Testis (tissue), 3 donors: Measurements from ENCODE around the gene OTOP2. TPM values are rescaled to one million over a fixed set of nuclear protein-coding genes. Genes with fewer than 3 reads are reported as not detected.

Experiments used
- DNase-seq: peaks from one replicate; pipeline ENCODE4 v3.0.0-alpha.2; 2019
- H3K27ac ChIP-seq, 2 donors: fragments of 200-600 bp; sonication (generic); one replicate each; pipeline ENCODE4 v1.5.1; 2019
- H3K27me3 ChIP-seq: fragments of 200-600 bp; sonication (generic); one replicate; pipeline ENCODE4 v1.5.1; 2019
- H3K36me3 ChIP-seq: fragments of 200-600 bp; sonication (generic); one replicate; pipeline ENCODE4 v1.5.1; 2017; ENCODE audit warnings: low read depth; ENCODE audit errors: missing control alignments
- H3K4me1 ChIP-seq: fragments of 200-600 bp; sonication (generic); one replicate; pipeline ENCODE4 v1.5.1; 2019
- H3K4me3 ChIP-seq, 2 donors: fragments of 200-600 bp; sonication (generic); one replicate each; pipeline ENCODE4 v1.5.1; 2017 to 2019
- H3K9me3 ChIP-seq: fragments of 200-600 bp; sonication (generic); one replicate; pipeline ENCODE4 v1.5.1; 2017
- CTCF ChIP-seq, 3 experiments: fragments of 450-650 bp in 2 of 3; fragments of 200-600 bp in 1 of 3; sonication (generic) in 1 of 3; IDR thresholded peaks; one replicate each; pipeline ENCODE4 v1.5.1; 2016 to 2019; ENCODE audit warnings: antibody characterized with exemption in 3 of 3, mild to moderate bottlenecking in 2 of 3, moderate library complexity in 1 of 3
- POLR2A ChIP-seq: fragments of 450-650 bp; IDR thresholded peaks from one replicate; pipeline ENCODE4 v1.6.1; 2017; ENCODE audit warnings: antibody characterized with exemption, mild to moderate bottlenecking, moderate library complexity
- whole genome bisulfite sequencing, 2 donors: methylation state at CpG; one replicate each; pipeline ENCODE4 v1.1.5; 2018; 5-methylcytosine and 5-hydroxymethylcytosine counted together
- intact Hi-C: fragments of 100-400 bp; cut with DNase I; formaldehyde crosslinking; loops from one replicate; pipeline ENCODE4 v1.15.1; 2023; ENCODE audit warnings: low total_unique reads
- polyA plus RNA-seq: library from polyadenylated mRNA; stranded (reverse); fragments of 350-450 nt; fragmentation: Illumina TruSeq; extraction: RNeasy Lipid Tissue Mini Kit (QIAGEN cat#74804); gene quantifications from one replicate; pipeline ENCODE4 v1.2.3, GENCODE V29; 2014; ENCODE audit warnings: low read depth, low replicate concordance; ENCODE audit not compliant: insufficient read depth
- total RNA-seq, 2 donors: library from RNA; depleted of rRNA; stranded (reverse); fragments of >200 nt; gene quantifications; one replicate each; pipeline ENCODE4 v1.2.3, GENCODE V29; 2016

OTOP2 gene
- total and polyA plus RNA-seq, 3 donors from 2014 or later, result 2.4 to 5.7 (median 5.7) TPM

GRCh38 chr17:74922694-74923537, 1.2 kb upstream of the OTOP2 start, which contains the start of gene USH1G:
Gene USH1G (minus strand): TSS chr17:74923255. CDS start chr17:74923073, 182 bp downstream.
- no peak for TF ChIP-seq CTCF (IDR thresholded peaks at IDR 0.05)
- 6 to 10% methylated on average over 22 to 57 of the region's 57 CpGs for WGBS, 2 donors
- Histone ChIP-seq H3K27me3 (no peaks in the 10 kb centered on the region), H3K27ac (no peak within 1 kb of the TSS), H3K4me1 (peaks cover 20% of the 10 kb centered on the region), H3K36me3 (no peaks in the 10 kb centered on the region), H3K4me3 (peak within 1 kb of the TSS; percentile 22 to 45), H3K9me3 (no peaks in the 10 kb centered on the region)
- intact Hi-C loops, result no loop called here
- peak; percentile 63 for DNase-seq

DNA sequence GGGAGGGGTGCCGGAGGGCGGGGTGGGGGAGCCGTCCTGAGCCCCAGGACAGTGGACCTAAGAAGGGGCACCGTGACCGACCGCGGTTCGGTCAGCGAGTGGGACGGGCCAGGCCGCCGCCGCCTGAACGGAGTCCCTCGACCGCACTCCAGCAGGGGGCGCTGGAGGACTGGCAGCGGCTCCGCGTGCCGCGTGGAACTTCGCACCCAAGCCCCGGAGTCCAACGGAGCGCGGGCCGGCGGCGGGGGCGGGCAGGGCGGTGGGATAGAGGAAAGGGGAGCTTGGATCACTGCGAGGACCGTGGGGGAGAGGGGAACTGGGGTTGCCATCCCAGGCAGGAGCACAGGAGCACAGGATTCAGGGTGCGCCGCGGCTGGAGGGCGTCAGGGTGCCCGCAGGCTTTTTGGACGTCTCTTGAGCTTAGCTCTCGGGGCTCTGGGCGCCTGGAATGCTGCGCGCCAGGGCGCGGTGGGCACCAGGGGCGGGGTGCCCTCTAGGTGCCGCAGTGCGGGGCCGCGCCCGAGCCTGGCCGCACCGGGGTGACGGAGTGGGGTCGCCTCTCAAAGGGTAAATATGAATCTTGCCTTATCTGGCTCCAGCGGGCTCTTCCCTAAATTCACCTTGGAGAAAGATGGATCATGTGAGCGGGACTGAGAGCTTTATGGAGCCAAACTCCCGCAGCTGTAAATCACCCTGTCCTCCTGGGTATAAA, 379 bp upstream of the OTOP2 start:
- Histone ChIP-seq H3K4me1 (peaks cover 20% of the 10 kb centered on the region), H3K4me3 (peak overlapping the region; percentile 22 to 45), H3K9me3 (no peaks in the 10 kb centered on the region), H3K27me3 (no peaks in the 10 kb centered on the region), H3K27ac (no peak overlapping the region), H3K36me3 (no peaks in the 10 kb centered on the region)
- DNase-seq, result peak; percentile 76
- 0 to 2% methylated on average over 5 to 55 of the region's 59 CpGs for WGBS, 2 donors
- intact Hi-C loops, result no loop called here
- peak in 2 of 3 experiments; percentile 49 to 89 for TF ChIP-seq CTCF (IDR thresholded peaks at IDR 0.05)
- TF ChIP-seq POLR2A, result no peak

DNA sequence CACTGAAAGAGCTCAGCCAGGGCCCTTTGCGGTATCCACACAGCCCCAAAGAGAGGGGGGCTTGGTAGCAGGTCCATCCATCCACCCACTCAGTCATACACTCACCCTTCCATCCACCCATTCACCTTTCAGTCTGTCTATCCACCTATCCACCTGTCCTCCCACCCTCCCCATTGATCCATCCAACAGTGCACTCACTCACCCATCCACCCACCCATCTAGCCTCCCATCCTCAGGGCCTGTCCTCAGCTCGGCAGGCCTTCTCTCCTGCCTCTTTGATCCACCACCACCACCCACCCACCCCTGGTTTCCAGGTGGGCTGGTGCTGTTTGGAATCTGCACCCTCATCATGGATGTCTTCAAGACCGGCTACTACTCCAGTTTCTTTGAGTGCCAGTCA, 1.2 kb downstream of the OTOP2 start:
- no peak overlapping the region for H3K27ac ChIP-seq
- H3K27me3 ChIP-seq, result no peaks in the 10 kb centered on the region
- intact Hi-C loops, result no loop called here
- TF ChIP-seq CTCF (IDR thresholded peaks at IDR 0.05) (no peak), POLR2A (no peak)
- H3K4me1 ChIP-seq, result peaks cover 20% of the 10 kb centered on the region
- no peak overlapping the region for H3K4me3 ChIP-seq
- H3K36me3 ChIP-seq, result no peaks in the 10 kb centered on the region
- H3K9me3 ChIP-seq, result no peaks in the 10 kb centered on the region
- 62 to 82% methylated on average over 3 of the region's 3 CpGs for WGBS, 2 donors
- no peak for DNase-seq

DNA sequence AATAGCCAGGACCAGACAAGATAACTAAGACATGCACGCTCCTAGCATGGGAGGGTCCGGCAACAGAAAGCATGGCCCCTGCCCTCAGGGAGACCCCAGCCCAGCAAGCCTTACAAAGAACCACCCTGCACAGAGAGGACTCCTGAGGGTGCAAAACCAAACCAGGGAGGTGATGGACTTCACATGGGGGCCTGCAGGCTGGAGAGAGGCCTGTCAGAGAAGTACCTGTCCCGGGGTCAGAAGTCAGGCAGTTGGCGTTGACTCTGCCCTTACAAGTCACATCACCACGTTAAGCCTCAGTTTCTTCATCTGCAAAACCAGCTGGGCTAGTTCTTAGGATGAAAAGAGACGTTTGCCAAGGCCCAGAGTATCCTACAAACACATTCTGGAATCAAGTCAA, 4.7 kb downstream of the OTOP2 start:
- no peaks in the 10 kb centered on the region for H3K36me3 ChIP-seq
- no peak overlapping the region for H3K27ac ChIP-seq
- H3K27me3 ChIP-seq, result no peaks in the 10 kb centered on the region
- H3K4me3 ChIP-seq, result no peak overlapping the region
- intact Hi-C loops, result no loop called here
- WGBS, 2 donors, result 80 to 84% methylated on average over 5 to 6 of the region's 6 CpGs
- peaks cover 6% of the 10 kb centered on the region for H3K4me1 ChIP-seq
- no peaks in the 10 kb centered on the region for H3K9me3 ChIP-seq
- TF ChIP-seq POLR2A, result no peak
- no peak for TF ChIP-seq CTCF (IDR thresholded peaks at IDR 0.05)
- DNase-seq, result no peak
